Liver (tissue), 9 donors: ENCODE data around the gene MASP2. TPM values are rescaled to one million over a fixed set of nuclear protein-coding genes. Genes with fewer than 3 reads are reported as not detected.

ENCODE experiments used
- DNase-seq: peaks from one replicate; pipeline ENCODE4 v3.0.0-alpha.2; 2017; ENCODE audit warnings: low spot score
- H3K27ac ChIP-seq, 2 donors: one replicate each; pipeline ENCODE4 v1.7.0; 2013; ENCODE audit warnings: inconsistent platforms in 2 of 2, low read length in 2 of 2, control low read depth in 1 of 2, low read depth in 1 of 2, mild to moderate bottlenecking in 1 of 2
- H3K27me3 ChIP-seq, 4 donors: one replicate each; pipeline versions ENCODE4 v1.6.1 to v1.7.0; 2013; ENCODE audit warnings: low read length in 3 of 4, inconsistent platforms in 1 of 4, mild to moderate bottlenecking in 1 of 4, moderate library complexity in 1 of 4; ENCODE audit not compliant: control insufficient read depth in 4 of 4, insufficient read depth in 4 of 4
- H3K36me3 ChIP-seq, 4 donors: one replicate each; pipeline versions ENCODE4 v1.6.1 to v1.7.0; 2013; ENCODE audit warnings: low read length in 3 of 4, mild to moderate bottlenecking in 3 of 4, low read depth in 1 of 4, moderate library complexity in 1 of 4; ENCODE audit not compliant: control insufficient read depth in 4 of 4, insufficient read depth in 3 of 4
- H3K4me1 ChIP-seq, 4 donors: one replicate each; pipeline versions ENCODE4 v1.6.1 to v1.7.0; 2013; ENCODE audit warnings: low read length in 3 of 4, mild to moderate bottlenecking in 3 of 4, moderate library complexity in 1 of 4; ENCODE audit not compliant: control insufficient read depth in 4 of 4, insufficient read depth in 4 of 4
- H3K4me3 ChIP-seq, 3 donors: one replicate each; pipeline versions ENCODE4 v1.6.1 to v1.7.0; 2013; ENCODE audit warnings: low read length in 3 of 3, control low read depth in 1 of 3, low read depth in 1 of 3, mild to moderate bottlenecking in 1 of 3
- H3K9ac ChIP-seq, 2 donors: one replicate each; pipeline ENCODE4 v1.7.0; 2013; ENCODE audit warnings: low read length in 2 of 2, mild to moderate bottlenecking in 2 of 2, moderate library complexity in 2 of 2, control low read depth in 1 of 2, low read depth in 1 of 2
- H3K9me3 ChIP-seq, 4 donors: one replicate each; pipeline versions ENCODE4 v1.6.1 to v1.7.0; 2013; ENCODE audit warnings: low read length in 3 of 4; ENCODE audit not compliant: control insufficient read depth in 4 of 4
- EGR1 ChIP-seq, 2 donors: IDR thresholded peaks; 2 replicates each; pipeline ENCODE4 v1.6.1; 2016 to 2018; ENCODE audit warnings: antibody characterized with exemption in 2 of 2, low read depth in 2 of 2
- FOXA1 ChIP-seq: IDR thresholded peaks from 2 replicates; pipeline ENCODE4 v1.6.1; 2016; ENCODE audit warnings: antibody characterized with exemption
- FOXA2 ChIP-seq: IDR thresholded peaks from 2 replicates; pipeline ENCODE4 v1.6.1; 2016; ENCODE audit warnings: antibody characterized with exemption
- GABPA ChIP-seq, 2 donors: IDR thresholded peaks in 1 of 2; conservative IDR thresholded peaks in 1 of 2; 2 replicates each; pipeline ENCODE4 v1.6.1; 2016; ENCODE audit warnings: antibody characterized with exemption in 2 of 2, mild to moderate bottlenecking in 1 of 2, moderate library complexity in 1 of 2
- HNF4A ChIP-seq, 2 donors: conservative IDR thresholded peaks; 2 replicates each; pipeline ENCODE4 v1.6.1; 2016; ENCODE audit warnings: antibody characterized with exemption in 2 of 2, mild to moderate bottlenecking in 2 of 2
- HNF4G ChIP-seq: IDR thresholded peaks from 2 replicates; pipeline ENCODE4 v1.6.1; 2016; ENCODE audit warnings: antibody characterized with exemption
- JUND ChIP-seq, 2 donors: IDR thresholded peaks; 2 replicates each; pipeline ENCODE4 v1.6.1; 2016; ENCODE audit warnings: antibody characterized with exemption in 2 of 2
- NR2F2 ChIP-seq: IDR thresholded peaks from 2 replicates; pipeline ENCODE4 v1.6.1; 2016; ENCODE audit warnings: antibody characterized with exemption
- RAD21 ChIP-seq, 2 donors: IDR thresholded peaks; 2 replicates each; pipeline ENCODE4 v1.6.1; 2016; ENCODE audit warnings: antibody characterized with exemption in 2 of 2, mild to moderate bottlenecking in 2 of 2
- REST ChIP-seq: IDR thresholded peaks from 2 replicates; pipeline ENCODE4 v1.6.1; 2016; ENCODE audit warnings: antibody characterized with exemption, mild to moderate bottlenecking
- RXRA ChIP-seq, 2 donors: IDR thresholded peaks; 2 replicates each; pipeline ENCODE4 v1.6.1; 2017 to 2018; ENCODE audit warnings: antibody characterized with exemption in 2 of 2, mild to moderate bottlenecking in 1 of 2
- SP1 ChIP-seq: IDR thresholded peaks from 2 replicates; pipeline ENCODE4 v1.6.1; 2018; ENCODE audit warnings: antibody characterized with exemption, mild to moderate bottlenecking
- TAF1 ChIP-seq: conservative IDR thresholded peaks from 2 replicates; pipeline ENCODE4 v1.6.1; 2016; ENCODE audit warnings: antibody characterized with exemption, mild to moderate bottlenecking
- YY1 ChIP-seq: IDR thresholded peaks from 2 replicates; pipeline ENCODE4 v1.6.1; 2016; ENCODE audit warnings: antibody characterized with exemption, mild to moderate bottlenecking
- ZBTB33 ChIP-seq: IDR thresholded peaks from 2 replicates; pipeline ENCODE4 v1.6.1; 2016; ENCODE audit warnings: antibody characterized with exemption
- WGBS: extraction: QIAGEN DNeasy Blood & Tissue Kit; methylation state at CpG from one replicate; pipeline ENCODE4 v1.1.7; 2013; 5-methylcytosine and 5-hydroxymethylcytosine counted together
- polyA plus RNA-seq, 2 donors: library from polyadenylated mRNA; stranded (reverse) in 1 of 2; unstranded in 1 of 2; fragments of 200-250 nt in 1 of 2; fragments of >200 nt in 1 of 2; fragmentation: Nextera tagmentation in 1 of 2; extraction: Ambion mirVana in 1 of 2; gene quantifications; one replicate each; pipeline versions ENCODE4 v1.2.1 to v1.2.3, GENCODE V29; 2013 to 2015
- total RNA-seq, 2 donors: library from RNA; depleted of rRNA; stranded (reverse); fragments of >200 nt; gene quantifications; one replicate each; pipeline ENCODE4 v1.2.3, GENCODE V29; 2014
- TF ChIP-seq, protein P1 (sequence below): IDR thresholded peaks from 2 replicates; pipeline ENCODE4 v1.6.1; 2016; ENCODE audit warnings: antibody characterized with exemption
- TF ChIP-seq, protein P2 (sequence below): IDR thresholded peaks from 2 replicates; pipeline ENCODE4 v1.6.1; 2016; ENCODE audit warnings: antibody characterized with exemption
- TF ChIP-seq, protein P3 (sequence below): fragments of 150-350 bp; IDR thresholded peaks from 2 replicates; pipeline ENCODE4 v1.5.1; 2017; ENCODE audit warnings: improper control_type of control experiment, low read depth, low read length; ENCODE audit not compliant: missing input control
- donor health status: healthy.
- donor health status: healthy.
- donor health status: healthy.
- donor health status: healthy.
- donor health status: healthy.

Gene MASP2
- total and polyA plus RNA-seq, 4 donors: 30.0 to 530 (median 213) TPM

GRCh38 chr1:11013160-11013531 lies 33.9 kb downstream of the MASP2 start:
- H3K27ac ChIP-seq: peak overlapping the region; percentile 92 to 96
- peaks cover 9 to 24% (median 18%) of the 10 kb centered on the region in 4 donors for H3K4me1 ChIP-seq
- 2% methylated on average over 11 of the region's 11 CpGs for WGBS
- no peaks in the 10 kb centered on the region for H3K27me3 ChIP-seq
- H3K4me3 ChIP-seq: peak overlapping the region; percentile 60 to 87 (median 85)
- TF ChIP-seq TAF1 (no peak), RAD21 (IDR thresholded peaks at IDR 0.05) (no peak), ZBTB33 (no peak), SP1 (no peak), FOXA1 (no peak), EGR1 (IDR thresholded peaks at IDR 0.05; ENCODE audit: low read depth in 2 of 2) (no peak), GABPA (IDR thresholded peaks at IDR 0.05 in 1 of 2, conservative IDR thresholded peaks at IDR 0.05 in 1 of 2) (no peak)
- TF ChIP-seq, protein P1, sequence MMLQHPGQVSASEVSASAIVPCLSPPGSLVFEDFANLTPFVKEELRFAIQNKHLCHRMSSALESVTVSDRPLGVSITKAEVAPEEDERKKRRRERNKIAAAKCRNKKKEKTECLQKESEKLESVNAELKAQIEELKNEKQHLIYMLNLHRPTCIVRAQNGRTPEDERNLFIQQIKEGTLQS: no peak
- TF ChIP-seq, protein P2, sequence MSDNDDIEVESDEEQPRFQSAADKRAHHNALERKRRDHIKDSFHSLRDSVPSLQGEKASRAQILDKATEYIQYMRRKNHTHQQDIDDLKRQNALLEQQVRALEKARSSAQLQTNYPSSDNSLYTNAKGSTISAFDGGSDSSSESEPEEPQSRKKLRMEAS: no peak
- peak overlapping the region; percentile 83 to 86 for H3K9ac ChIP-seq
- DNase-seq: no peak
- no peaks in the 10 kb centered on the region for H3K9me3 ChIP-seq
- peaks cover 6 to 26% (median 21%) of the 10 kb centered on the region in 4 donors for H3K36me3 ChIP-seq

GRCh38 chr1:11012260-11013159 lies 34.5 kb downstream of the MASP2 start, which contains the start of gene TARDBP:
TSS of gene TARDBP (plus strand) at chr1:11012654. CDS start at chr1:11013728, 1,074 bp downstream.
- WGBS: under 1% methylated on average over 94 of the region's 94 CpGs
- peak within 1 kb of the TSS; percentile 60 to 87 (median 85) for H3K4me3 ChIP-seq
- peaks cover 9 to 24% (median 18%) of the 10 kb centered on the region in 4 donors for H3K4me1 ChIP-seq
- peaks cover 6 to 25% (median 19%) of the 10 kb centered on the region in 4 donors for H3K36me3 ChIP-seq
- H3K27me3 ChIP-seq: no peaks in the 10 kb centered on the region
- TF ChIP-seq EGR1 (IDR thresholded peaks at IDR 0.05; ENCODE audit: low read depth in 2 of 2): peak; percentile 45 to 52
- no peak for TF ChIP-seq NR2F2
- TF ChIP-seq HNF4G: no peak
- peak; percentile 66 for TF ChIP-seq SP1
- no peak for TF ChIP-seq FOXA2
- TF ChIP-seq, protein P2: peak; percentile 59
- peak; percentile 99 for TF ChIP-seq YY1
- TF ChIP-seq, protein P1: no peak
- TF ChIP-seq RXRA (IDR thresholded peaks at IDR 0.05): no peak
- no peak for TF ChIP-seq TAF1
- no peak for TF ChIP-seq REST
- no peak for TF ChIP-seq JUND (IDR thresholded peaks at IDR 0.05)
- peak; percentile 99 for TF ChIP-seq ZBTB33
- TF ChIP-seq RAD21 (IDR thresholded peaks at IDR 0.05): no peak
- no peak for TF ChIP-seq FOXA1
- TF ChIP-seq, protein P3, sequence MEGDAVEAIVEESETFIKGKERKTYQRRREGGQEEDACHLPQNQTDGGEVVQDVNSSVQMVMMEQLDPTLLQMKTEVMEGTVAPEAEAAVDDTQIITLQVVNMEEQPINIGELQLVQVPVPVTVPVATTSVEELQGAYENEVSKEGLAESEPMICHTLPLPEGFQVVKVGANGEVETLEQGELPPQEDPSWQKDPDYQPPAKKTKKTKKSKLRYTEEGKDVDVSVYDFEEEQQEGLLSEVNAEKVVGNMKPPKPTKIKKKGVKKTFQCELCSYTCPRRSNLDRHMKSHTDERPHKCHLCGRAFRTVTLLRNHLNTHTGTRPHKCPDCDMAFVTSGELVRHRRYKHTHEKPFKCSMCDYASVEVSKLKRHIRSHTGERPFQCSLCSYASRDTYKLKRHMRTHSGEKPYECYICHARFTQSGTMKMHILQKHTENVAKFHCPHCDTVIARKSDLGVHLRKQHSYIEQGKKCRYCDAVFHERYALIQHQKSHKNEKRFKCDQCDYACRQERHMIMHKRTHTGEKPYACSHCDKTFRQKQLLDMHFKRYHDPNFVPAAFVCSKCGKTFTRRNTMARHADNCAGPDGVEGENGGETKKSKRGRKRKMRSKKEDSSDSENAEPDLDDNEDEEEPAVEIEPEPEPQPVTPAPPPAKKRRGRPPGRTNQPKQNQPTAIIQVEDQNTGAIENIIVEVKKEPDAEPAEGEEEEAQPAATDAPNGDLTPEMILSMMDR: no peak
- peak in 1 of 2 donors; percentile 34 for TF ChIP-seq GABPA (IDR thresholded peaks at IDR 0.05 in 1 of 2, conservative IDR thresholded peaks at IDR 0.05 in 1 of 2)
- no peak for TF ChIP-seq HNF4A (conservative IDR thresholded peaks at IDR 0.05)
- peak within 1 kb of the TSS; percentile 92 to 96 for H3K27ac ChIP-seq
- H3K9me3 ChIP-seq: no peaks in the 10 kb centered on the region
- peak; percentile 95 for DNase-seq
- peak within 1 kb of the TSS; percentile 83 to 86 for H3K9ac ChIP-seq
